GM12872 (cell line): Measurements from ENCODE around the gene BLOC1S1.

Experiments
- TF ChIP-seq, protein P1 (sequence below): IDR thresholded peaks from 3 replicates; pipeline ENCODE4 v1.5.1; 2011; ENCODE audit warnings: low read depth, mild to moderate bottlenecking, low read length, moderate library complexity; ENCODE audit not compliant: insufficient read depth

BLOC1S1 gene

DNA sequence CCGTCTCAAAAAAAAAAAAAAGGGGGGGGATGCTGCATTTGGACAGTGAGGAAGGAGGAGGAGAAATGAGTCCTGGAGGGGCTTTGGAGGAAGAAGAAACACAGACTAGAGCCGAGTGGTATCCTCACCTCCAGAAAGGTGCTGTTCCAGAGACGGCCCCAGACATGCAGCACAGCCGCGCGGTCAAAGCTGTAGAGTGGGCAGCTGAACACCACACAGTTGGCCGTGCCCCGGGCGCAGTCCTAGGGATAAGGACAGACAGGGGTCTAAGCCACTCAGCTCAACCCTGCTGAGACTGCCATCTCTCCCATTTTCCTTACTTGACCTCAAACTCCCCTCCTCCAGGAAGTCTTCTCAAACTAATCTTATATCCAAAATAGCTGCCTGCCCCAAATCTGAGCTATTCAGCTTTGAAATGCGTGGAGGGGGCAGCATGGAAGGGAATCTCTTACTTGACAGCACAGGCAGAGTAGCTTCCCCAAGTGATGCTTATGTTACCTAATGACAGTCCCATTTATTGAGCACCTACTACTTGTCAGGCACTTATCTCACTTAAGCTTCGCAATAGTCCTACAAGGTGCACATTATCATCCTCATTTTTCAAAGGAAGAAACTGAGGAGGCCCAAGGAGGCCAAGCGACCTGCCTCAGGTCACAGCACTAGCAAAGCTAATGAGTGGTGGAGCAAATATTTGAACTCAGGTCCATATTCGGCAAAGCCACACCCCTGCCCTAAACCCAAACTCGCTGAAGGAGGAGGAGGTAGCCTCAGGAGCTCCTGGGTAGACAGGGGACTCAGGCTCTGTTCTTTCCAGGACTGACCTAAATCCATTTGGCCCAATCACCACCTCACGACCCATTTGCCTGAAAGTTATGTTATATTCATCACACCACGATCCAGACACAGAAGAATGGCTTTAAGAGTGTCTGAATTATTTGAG, 26.9 kb upstream of the BLOC1S1 start:
- TF ChIP-seq, protein P1, sequence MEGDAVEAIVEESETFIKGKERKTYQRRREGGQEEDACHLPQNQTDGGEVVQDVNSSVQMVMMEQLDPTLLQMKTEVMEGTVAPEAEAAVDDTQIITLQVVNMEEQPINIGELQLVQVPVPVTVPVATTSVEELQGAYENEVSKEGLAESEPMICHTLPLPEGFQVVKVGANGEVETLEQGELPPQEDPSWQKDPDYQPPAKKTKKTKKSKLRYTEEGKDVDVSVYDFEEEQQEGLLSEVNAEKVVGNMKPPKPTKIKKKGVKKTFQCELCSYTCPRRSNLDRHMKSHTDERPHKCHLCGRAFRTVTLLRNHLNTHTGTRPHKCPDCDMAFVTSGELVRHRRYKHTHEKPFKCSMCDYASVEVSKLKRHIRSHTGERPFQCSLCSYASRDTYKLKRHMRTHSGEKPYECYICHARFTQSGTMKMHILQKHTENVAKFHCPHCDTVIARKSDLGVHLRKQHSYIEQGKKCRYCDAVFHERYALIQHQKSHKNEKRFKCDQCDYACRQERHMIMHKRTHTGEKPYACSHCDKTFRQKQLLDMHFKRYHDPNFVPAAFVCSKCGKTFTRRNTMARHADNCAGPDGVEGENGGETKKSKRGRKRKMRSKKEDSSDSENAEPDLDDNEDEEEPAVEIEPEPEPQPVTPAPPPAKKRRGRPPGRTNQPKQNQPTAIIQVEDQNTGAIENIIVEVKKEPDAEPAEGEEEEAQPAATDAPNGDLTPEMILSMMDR, result no peak

DNA sequence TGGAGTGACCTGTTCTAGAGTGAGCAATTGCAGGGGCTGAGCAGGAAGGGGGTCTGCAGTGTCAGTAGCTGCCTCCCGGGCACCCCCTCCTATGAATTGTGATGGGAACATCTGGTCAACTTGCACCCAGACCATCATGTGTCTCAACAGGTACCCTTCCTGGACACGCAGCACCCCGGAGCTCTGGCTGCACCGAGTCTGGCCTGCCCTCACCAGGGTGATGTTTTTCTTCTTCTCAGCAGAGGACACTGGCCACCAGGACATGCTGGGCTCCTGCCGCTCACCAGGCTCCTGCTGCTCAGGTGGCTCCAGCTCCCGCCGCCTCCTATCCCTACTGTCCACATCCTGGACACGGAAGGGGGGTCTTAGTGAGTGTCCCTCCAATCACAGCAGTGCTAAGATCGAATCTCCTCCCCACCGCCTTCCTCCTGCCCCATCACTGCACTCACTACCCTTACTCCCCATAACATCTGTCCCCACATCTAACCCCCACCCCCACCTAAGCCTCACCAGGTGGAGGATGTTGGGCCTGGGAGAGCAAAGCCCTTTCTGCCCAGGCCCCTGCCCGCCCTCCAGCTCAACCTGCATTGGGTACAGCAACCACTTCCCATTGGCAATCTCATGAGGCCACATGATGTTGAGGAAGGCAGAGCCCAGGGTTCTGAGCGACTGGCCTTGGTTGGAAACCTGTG, 23.1 kb upstream of the BLOC1S1 start:
- TF ChIP-seq, protein P1, result no peak

DNA sequence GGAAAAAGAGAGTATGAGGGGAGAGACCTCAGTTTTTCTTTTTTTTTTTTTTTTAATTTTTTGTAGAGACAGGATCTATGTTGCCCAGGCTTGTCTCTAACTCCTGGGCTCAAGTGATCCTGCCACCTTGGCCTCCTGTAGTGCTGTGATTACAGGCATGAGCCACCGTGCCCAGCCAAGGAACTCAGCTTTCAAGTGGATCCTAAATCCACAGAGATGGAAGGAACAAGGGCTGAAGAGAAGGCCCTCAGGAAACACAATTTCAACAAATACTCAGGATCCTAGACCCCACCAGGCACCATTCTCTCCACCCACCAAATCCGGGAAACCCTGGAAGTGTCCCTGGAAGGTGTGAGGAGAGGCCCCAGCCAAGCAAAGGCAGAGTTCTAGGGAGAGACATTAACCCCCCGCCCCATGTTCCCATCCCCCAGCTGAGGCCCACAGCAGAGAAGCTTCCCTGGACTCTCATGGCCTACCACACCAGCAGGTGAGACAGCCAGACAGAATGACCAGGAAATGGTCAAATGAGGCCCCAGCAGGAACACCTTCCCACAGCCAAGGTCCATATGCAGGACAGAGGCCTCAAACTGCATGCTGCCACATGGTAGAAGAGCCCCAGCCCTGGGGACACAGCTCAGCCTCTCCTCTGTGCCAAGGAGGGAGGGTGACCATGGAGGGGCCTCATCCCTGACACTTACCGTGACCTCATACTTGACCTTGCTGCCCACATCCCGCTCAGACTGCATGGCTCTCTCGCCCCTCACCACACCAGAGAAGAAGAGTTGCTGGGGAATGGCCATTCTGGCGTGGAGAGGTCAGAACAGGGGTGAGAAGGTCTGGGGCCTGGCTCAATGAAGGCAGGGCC, 22.3 kb upstream of the BLOC1S1 start:
- TF ChIP-seq, protein P1, result no peak

DNA sequence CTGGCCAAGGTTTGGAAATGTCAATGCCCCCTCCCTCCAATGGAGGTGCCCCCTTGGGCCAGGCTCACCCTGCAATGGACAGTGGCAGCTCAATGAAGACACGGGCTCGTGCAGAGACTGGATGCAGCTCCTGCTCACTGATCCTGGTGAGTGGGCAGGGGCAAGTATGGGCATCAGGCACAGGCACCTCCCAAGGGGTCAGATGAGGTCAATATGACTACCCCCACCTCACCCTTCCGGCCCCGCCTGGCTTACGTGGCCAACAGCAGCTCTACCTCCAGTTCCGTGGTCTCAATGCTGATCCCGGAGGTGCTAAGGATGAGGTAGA, 21.7 kb upstream of the BLOC1S1 start:
- TF ChIP-seq, protein P1, result no peak

DNA sequence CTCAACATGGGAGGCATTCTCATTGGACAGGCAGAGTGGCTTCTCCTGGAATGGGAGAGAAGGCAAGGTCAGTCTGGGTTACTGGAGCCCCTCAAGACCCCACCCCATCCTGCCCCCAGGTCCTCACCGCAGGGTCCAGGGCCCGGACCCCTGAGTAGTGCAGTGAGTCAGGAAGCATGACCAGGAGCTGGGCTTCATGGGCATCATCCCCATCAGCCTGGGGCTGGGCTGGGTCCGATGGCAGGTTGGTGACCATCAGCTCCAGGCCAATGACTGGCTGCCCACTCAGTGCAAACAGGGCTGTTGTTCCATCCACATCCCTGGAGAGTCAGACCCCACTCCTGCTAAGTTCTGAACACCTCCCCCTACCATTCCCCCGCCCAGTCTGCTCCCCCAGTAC, 21.2 kb upstream of the BLOC1S1 start:
- TF ChIP-seq, protein P1, result no peak

DNA sequence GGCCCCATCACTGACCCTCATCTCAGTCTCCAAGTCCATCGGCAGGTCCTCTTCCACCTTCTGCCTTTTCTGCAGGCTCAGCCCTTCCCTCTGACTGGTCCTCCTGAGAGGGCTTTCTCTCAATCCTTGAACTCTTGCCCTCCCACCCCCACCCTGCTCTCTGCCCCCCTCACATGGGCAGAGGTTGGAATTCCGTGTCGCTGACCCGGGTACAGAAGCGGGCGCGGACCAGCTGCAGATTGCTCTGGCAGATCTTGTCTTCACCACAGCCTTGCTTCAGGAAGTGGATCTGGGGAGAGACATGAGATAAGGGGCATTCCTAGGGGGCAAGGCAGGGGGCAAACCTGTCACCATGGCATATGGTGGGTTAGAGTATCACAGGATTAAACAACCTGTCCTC, 20.5 kb upstream of the BLOC1S1 start:
- TF ChIP-seq, protein P1, result no peak

DNA sequence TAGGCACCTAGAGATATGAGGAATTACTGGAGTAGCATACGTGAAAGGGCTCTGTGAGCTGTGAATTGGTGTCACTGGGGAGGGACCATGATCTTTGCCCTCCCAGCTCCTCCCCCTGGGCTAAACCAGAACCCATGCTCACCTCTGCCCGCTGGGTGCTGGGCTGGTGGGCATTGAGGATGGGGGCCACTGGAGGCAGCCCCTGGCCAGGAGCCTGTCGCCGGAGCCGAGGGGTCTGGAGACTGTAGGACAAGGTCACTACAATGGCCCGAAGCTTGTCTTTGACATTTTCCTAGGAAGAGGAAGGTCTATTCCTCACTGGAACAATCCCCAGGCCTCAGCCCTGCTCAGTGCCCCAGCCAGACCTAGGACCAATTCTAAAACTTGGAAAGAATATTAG, 19.7 kb upstream of the BLOC1S1 start:
- TF ChIP-seq, protein P1, result no peak
